Measurements from ENCODE around the gene SPPL2A. TPM values are rescaled to one million over a fixed set of nuclear protein-coding genes. Genes with fewer than 3 reads are reported as not detected.

The SPPL2A gene
- total and polyA plus RNA-seq, 8 donors: 70.9 to 172 (median 84.1) TPM

DNA sequence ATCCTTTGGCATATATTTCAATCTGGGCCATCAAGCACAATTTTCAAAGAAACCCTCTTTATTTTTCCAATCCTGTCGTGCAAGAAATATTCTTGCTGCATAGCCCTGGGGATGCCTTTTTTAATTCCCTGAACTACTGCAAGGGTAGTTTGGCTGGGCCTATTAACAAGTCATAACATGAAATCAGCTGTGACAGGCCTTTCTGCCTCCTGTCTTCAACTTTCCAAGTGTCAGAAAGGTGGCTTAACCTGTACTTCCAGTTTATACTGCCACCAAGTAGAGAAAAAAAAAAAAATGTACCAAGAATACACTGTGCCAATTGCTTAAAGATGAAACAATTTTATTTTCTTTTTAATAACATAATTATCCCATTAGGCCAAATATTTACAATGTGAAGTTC lies 32.4 kb upstream of the SPPL2A start:
- H3K27ac ChIP-seq: no peak overlapping the region
- TF ChIP-seq, protein P1, sequence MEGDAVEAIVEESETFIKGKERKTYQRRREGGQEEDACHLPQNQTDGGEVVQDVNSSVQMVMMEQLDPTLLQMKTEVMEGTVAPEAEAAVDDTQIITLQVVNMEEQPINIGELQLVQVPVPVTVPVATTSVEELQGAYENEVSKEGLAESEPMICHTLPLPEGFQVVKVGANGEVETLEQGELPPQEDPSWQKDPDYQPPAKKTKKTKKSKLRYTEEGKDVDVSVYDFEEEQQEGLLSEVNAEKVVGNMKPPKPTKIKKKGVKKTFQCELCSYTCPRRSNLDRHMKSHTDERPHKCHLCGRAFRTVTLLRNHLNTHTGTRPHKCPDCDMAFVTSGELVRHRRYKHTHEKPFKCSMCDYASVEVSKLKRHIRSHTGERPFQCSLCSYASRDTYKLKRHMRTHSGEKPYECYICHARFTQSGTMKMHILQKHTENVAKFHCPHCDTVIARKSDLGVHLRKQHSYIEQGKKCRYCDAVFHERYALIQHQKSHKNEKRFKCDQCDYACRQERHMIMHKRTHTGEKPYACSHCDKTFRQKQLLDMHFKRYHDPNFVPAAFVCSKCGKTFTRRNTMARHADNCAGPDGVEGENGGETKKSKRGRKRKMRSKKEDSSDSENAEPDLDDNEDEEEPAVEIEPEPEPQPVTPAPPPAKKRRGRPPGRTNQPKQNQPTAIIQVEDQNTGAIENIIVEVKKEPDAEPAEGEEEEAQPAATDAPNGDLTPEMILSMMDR (IDR thresholded peaks at IDR 0.05): no peak
- DNase-seq (peak in 2 of 4 donors; percentile 26 to 71), ATAC-seq (peak; percentile 82)
- H3K27me3 ChIP-seq: no peaks in the 10 kb centered on the region
- H3K36me3 ChIP-seq: no peaks in the 10 kb centered on the region
- no peak overlapping the region for H3K4me3 ChIP-seq
- H3K4me1 ChIP-seq: no peaks in the 10 kb centered on the region
- intact Hi-C loops (cut with DNase I): no loop called here
- H3K9me3 ChIP-seq: no peaks in the 10 kb centered on the region

DNA sequence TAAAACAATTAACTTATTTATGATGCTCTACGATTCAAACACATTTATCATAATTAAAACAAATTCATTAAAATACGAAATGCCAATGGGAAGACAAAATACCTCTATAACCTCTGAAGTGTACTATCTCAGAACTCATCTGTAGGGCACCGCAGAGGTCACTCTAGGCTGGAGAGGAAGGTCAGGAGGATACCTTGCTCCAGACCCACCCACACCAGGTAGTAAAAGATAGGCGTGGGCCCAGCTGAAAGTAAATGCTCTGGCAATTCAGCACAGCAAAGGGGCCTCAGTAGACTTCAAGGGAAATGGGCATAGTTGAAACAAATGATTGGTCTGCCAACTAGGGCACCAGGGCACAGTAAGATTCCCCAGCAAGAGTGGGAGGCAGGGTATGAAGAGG lies 26.0 kb upstream of the SPPL2A start:
- TF ChIP-seq, protein P1 (IDR thresholded peaks at IDR 0.05): no peak
- no peaks in the 10 kb centered on the region for H3K27me3 ChIP-seq
- no peaks in the 10 kb centered on the region for H3K9me3 ChIP-seq
- H3K4me1 ChIP-seq: no peaks in the 10 kb centered on the region
- DNase-seq (no peak), ATAC-seq (no peak)
- intact Hi-C loops (cut with DNase I): no loop called here
- no peak overlapping the region for H3K4me3 ChIP-seq
- H3K36me3 ChIP-seq: no peaks in the 10 kb centered on the region
- H3K27ac ChIP-seq: no peak overlapping the region

DNA sequence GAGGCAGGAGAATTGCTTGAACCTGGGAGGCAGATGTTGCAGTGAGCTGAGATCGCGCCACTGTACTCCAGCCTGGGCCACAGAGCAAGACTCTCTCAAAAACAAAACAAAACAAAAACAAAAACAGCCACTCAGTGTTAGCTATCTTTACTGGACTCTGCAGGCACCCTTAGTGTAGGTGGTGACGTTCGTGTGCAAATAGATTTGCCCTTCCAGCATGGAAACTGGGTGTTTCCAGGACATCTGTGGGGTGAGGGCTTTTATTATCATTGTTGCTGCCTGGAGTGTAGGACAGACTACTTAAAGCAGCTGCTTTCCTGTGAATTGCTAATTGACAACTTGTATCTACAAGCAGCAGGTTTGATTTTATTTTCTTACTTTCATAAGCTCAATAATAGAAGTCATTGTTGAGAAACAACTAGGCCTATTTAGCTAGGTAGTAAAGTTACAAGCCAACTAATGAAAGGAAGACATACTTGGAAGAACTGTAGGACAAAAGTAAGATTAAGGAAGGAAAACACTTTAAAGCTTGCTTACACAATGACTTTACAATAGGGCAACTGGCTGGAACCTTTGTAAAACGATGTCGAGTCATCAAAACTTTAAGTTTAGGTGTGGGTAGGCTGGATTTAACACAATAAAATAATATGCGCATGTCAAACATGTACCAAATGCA lies 25.4 kb upstream of the SPPL2A start:
- Histone ChIP-seq H3K4me1 (no peaks in the 10 kb centered on the region), H3K36me3 (no peaks in the 10 kb centered on the region), H3K27me3 (no peaks in the 10 kb centered on the region), H3K9me3 (no peaks in the 10 kb centered on the region), H3K27ac (no peak overlapping the region), H3K4me3 (no peak overlapping the region)
- no peak for DNase-seq
- ATAC-seq: no peak
- intact Hi-C loops (cut with DNase I): no loop called here
- TF ChIP-seq, protein P1 (IDR thresholded peaks at IDR 0.05): no peak

DNA sequence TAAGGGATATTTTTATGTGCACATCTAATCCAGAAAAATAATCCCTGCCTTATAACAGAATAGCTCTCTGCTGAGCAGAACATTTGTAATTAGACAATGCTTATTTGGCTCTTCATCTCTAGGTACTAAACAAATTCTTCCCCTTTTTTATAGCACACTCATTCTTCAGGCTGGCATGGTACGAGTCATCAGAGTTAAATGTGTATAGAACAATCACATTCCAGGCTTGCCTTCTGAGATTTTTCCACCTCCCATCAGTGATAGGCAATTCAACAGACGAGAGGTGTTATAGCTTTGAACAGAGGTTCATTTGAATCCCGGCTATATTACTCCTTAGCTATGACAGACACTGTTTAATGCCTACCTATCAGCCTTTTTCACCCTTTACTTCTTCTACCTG lies 21.4 kb upstream of the SPPL2A start:
- intact Hi-C loops (cut with DNase I): no loop called here
- H3K4me1 ChIP-seq: no peaks in the 10 kb centered on the region
- H3K27me3 ChIP-seq: no peaks in the 10 kb centered on the region
- DNase-seq (no peak), ATAC-seq (no peak)
- TF ChIP-seq, protein P1 (IDR thresholded peaks at IDR 0.05): no peak
- no peaks in the 10 kb centered on the region for H3K9me3 ChIP-seq
- no peaks in the 10 kb centered on the region for H3K36me3 ChIP-seq
- no peak overlapping the region for H3K27ac ChIP-seq
- no peak overlapping the region for H3K4me3 ChIP-seq

DNA sequence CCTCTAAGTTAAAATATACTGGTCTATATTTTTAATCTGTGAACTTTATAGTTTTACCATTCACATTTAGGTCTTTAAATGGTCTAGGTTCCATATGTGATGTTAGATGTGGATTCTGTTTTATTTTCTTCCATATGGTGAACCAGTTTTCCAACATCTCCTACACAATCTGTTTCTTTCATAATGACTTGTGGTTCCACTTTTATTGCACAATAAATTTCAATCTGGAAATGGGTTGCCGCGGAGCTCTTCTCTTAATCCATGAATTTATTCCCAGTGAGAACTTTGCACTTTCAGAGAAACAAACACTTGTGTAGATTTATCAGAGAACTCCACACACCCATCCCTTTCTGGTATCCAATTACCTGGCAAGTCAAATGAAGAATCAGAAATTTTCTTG lies 20.9 kb upstream of the SPPL2A start:
- Histone ChIP-seq H3K4me3 (no peak overlapping the region), H3K9me3 (no peaks in the 10 kb centered on the region), H3K4me1 (no peaks in the 10 kb centered on the region), H3K27ac (no peak overlapping the region), H3K36me3 (no peaks in the 10 kb centered on the region), H3K27me3 (no peaks in the 10 kb centered on the region)
- DNase-seq (no peak), ATAC-seq (no peak)
- TF ChIP-seq, protein P1 (IDR thresholded peaks at IDR 0.05): no peak
- intact Hi-C loops (cut with DNase I): no loop called here

All from left lung (tissue), 10 donors.